ENCODE data around the gene RAB11FIP4.

RAB11FIP4 gene

DNA sequence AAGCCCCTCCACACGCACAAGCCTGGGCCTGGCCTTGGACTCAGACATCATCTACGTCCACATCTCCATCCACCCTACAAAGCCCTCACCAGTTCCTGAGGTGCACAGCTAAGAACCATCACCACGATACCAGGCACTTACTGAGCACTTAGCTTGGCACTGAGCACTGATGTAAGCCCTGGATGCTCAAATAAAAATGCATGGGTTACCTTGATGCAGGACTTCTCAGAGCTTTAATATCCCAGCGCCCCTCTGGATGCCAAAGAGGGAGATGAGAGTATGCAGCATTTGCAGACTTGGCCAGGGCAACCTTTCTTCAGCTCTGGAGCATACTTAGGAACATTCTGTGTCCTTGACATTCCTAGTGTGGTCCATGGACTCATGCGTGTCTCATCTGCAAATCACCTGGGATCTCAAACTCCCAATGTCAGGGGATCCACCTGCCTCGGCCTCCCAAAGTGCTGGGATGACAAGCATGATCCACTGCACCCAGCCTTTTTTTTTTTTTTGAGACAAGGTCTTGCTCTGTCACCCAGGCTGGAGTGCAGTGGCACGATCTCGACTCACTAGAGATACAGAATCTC lies 69.8 kb downstream of the RAB11FIP4 start:
- Histone ChIP-seq H3K4me2 (ENCODE audit: low read length) (no peak overlapping the region), H3K27ac (no peak overlapping the region), H3K9ac (no peak overlapping the region), H3K27me3 (ENCODE audit: control insufficient read depth, insufficient read depth, low read length) (no peaks in the 10 kb centered on the region), H3K4me3 (ENCODE audit: low read depth, low read length) (no peak overlapping the region), H3K9me3 (ENCODE audit: control insufficient read depth, low read length) (no peaks in the 10 kb centered on the region), H3K79me2 (peaks cover 6% of the 10 kb centered on the region), H3K36me3 (ENCODE audit: control insufficient read depth, insufficient read depth, low read length) (no peaks in the 10 kb centered on the region), H2AFZ (no peak overlapping the region), H3K4me1 (no peaks in the 10 kb centered on the region)
- TF ChIP-seq, protein P1, sequence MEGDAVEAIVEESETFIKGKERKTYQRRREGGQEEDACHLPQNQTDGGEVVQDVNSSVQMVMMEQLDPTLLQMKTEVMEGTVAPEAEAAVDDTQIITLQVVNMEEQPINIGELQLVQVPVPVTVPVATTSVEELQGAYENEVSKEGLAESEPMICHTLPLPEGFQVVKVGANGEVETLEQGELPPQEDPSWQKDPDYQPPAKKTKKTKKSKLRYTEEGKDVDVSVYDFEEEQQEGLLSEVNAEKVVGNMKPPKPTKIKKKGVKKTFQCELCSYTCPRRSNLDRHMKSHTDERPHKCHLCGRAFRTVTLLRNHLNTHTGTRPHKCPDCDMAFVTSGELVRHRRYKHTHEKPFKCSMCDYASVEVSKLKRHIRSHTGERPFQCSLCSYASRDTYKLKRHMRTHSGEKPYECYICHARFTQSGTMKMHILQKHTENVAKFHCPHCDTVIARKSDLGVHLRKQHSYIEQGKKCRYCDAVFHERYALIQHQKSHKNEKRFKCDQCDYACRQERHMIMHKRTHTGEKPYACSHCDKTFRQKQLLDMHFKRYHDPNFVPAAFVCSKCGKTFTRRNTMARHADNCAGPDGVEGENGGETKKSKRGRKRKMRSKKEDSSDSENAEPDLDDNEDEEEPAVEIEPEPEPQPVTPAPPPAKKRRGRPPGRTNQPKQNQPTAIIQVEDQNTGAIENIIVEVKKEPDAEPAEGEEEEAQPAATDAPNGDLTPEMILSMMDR (IDR thresholded peaks at IDR 0.05): no peak

DNA sequence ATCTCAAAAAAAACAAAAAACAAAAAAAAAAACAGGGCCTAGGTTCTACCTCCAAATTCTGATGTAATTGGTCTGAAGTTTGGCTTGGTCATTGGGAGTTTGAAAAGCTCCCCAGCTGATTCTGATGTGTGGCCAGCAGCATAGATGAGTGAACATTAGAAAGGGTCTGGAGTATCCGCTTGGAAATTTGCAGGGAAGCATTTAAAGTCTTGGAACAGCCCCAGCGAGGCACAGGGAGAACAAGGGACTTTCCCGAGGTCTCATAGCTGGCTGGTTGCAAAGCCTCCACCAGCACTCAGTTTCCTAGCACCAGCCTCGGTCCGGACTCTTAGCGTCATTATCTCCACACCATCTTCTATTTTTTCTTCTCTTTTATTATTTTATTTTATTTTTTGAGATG lies 70.8 kb downstream of the RAB11FIP4 start:
- Histone ChIP-seq H3K79me2 (peaks cover 6% of the 10 kb centered on the region), H3K9ac (no peak overlapping the region), H3K4me2 (ENCODE audit: low read length) (no peak overlapping the region), H3K4me1 (no peaks in the 10 kb centered on the region), H3K27me3 (ENCODE audit: control insufficient read depth, insufficient read depth, low read length) (no peaks in the 10 kb centered on the region), H3K4me3 (ENCODE audit: low read depth, low read length) (no peak overlapping the region), H3K36me3 (ENCODE audit: control insufficient read depth, insufficient read depth, low read length) (no peaks in the 10 kb centered on the region), H3K27ac (no peak overlapping the region), H3K9me3 (ENCODE audit: control insufficient read depth, low read length) (no peaks in the 10 kb centered on the region), H2AFZ (no peak overlapping the region)
- TF ChIP-seq, protein P1 (IDR thresholded peaks at IDR 0.05): no peak

DNA sequence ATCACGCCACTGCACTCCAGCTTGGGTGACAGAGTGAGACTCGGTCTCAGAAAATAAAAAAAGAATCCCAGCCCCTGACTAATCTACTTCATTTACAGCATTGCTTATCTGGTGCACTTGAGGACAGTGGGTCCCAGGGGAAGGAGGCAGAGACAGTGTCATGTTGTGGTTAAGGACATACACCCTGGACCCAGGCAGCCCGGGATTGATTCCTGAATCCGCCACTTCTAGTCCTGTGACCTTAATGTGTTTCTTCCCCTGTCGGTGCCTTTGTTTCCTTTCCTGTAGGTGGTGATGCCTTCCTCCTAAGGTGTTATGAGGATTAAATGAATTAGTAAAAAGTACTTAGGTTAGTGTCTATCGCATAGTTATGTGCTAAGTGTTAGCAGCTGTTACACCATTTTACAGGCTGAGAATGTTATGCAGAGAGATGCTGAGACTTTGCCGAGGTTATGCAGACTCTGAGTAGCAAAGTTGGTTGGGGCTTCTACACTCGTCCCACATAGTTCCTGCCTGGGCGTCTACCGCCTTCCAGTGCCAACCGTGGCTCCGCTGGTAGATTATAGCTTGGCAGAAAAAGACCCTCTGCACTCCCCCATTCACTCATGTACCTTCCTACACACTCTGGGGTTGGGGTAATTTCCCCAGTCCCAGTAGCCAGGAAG lies 74.8 kb downstream of the RAB11FIP4 start:
- Histone ChIP-seq H2AFZ (no peak overlapping the region), H3K79me2 (peaks cover 4% of the 10 kb centered on the region), H3K4me2 (ENCODE audit: low read length) (no peak overlapping the region), H3K4me1 (peaks cover 6% of the 10 kb centered on the region), H3K9me3 (ENCODE audit: control insufficient read depth, low read length) (no peaks in the 10 kb centered on the region), H3K36me3 (ENCODE audit: control insufficient read depth, insufficient read depth, low read length) (no peaks in the 10 kb centered on the region), H3K27ac (no peak overlapping the region), H3K4me3 (ENCODE audit: low read depth, low read length) (no peak overlapping the region), H3K9ac (no peak overlapping the region), H3K27me3 (ENCODE audit: control insufficient read depth, insufficient read depth, low read length) (no peaks in the 10 kb centered on the region)
- TF ChIP-seq, protein P1 (IDR thresholded peaks at IDR 0.05): no peak

DNA sequence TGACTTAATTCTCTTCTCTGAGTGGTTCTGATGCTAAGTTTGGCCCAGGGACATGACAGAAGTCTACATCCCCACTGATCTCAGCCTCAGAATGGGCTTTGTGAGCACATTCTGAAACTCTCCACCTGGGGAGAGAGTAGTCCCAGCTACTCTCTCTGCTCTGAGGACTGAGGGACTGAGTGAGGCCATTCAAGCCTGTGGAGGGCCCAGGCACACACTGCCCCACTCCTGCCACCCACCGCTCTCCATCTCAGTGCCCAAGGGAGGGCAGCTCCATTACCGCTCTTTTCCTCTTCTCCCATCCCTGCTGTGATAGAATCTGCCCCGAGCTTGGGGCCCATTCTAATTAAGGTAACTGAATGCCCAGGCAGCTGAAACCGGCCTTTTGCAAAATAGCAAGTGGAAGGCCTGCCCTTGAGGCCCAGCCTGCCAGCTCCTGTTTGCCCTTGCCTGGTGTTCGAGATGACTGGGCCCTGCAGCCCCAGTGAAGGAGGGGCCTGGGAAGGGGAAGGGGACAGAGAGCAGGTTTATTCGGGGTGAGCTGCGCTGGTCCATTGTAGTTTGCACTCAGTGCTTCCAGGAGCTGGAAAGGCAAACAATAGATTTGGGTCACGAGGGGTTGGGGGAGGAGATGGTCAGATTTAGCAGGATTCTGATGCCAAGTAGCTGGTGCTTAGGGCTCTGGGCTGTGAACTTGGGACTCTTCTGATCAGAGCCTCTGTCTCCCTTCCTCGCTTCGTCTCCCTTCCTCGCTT lies 76.2 kb downstream of the RAB11FIP4 start:
- no peak overlapping the region for H2AFZ ChIP-seq
- peaks cover 4% of the 10 kb centered on the region for H3K79me2 ChIP-seq
- TF ChIP-seq, protein P1 (IDR thresholded peaks at IDR 0.05): no peak
- no peak overlapping the region for H3K4me3 ChIP-seq (ENCODE audit: low read depth, low read length)
- no peaks in the 10 kb centered on the region for H3K27me3 ChIP-seq (ENCODE audit: control insufficient read depth, insufficient read depth, low read length)
- no peaks in the 10 kb centered on the region for H3K9me3 ChIP-seq (ENCODE audit: control insufficient read depth, low read length)
- no peak overlapping the region for H3K4me2 ChIP-seq (ENCODE audit: low read length)
- no peak overlapping the region for H3K27ac ChIP-seq
- no peak overlapping the region for H3K9ac ChIP-seq
- H3K36me3 ChIP-seq (ENCODE audit: control insufficient read depth, insufficient read depth, low read length): no peaks in the 10 kb centered on the region
- H3K4me1 ChIP-seq: peaks cover 6% of the 10 kb centered on the region
